ENCODE measurements around the gene TMEM119. TPM values are rescaled to one million over a fixed set of nuclear protein-coding genes. Genes with fewer than 3 reads are reported as not detected.

Gene TMEM119
- total RNA-seq, 1 donor from 2014 or later: 0.79 TPM

DNA sequence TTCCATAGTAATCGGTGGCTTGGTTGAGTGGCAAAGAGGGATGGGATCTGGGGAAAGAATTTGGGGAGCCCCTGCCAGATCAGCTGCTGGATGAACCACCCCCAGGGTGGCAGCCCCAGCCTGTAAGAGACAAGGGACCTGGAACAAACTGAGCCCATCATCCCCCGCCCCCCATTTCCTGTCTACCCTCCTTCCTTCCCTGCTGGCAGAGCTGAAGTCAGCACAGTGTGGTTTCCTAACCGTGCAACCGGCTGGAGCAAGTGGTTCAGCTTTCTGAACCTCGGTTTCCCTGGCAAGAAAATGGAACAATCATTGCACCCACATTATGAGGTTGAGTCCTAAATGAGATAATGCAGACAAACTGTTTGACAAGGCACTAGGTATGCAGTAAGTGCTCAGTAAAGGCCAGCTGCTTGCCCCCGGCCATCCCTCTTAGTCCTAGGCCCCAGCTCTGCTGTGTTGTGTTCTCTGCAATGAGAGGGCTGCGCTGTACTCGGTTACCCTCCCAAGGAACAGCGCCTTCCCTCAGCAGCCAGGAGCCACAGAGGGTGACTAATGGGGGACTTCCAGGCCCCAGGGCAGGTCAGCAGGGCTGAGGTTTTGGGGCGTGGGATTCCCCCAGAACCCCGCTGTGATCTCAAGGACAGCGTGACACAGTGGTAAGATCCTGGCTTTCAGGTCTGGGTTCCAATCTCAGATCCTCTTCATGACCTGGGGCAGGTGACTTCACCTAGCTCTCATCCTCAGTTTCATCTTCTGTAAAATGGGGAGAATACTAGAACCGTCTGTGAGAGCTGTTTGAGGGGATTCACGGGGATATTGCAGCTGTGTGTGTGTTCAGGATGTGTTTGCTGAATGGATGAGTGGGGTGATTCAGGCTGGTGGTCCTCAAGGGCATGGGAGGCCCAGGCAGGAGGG, 19.3 kb upstream of the TMEM119 start:
- FAIRE-seq (no peak), DNase-seq (ENCODE audit: low read depth) (no peak)
- H3K36me3 ChIP-seq (ENCODE audit: control insufficient read depth, insufficient read depth, low read length): no peaks in the 10 kb centered on the region
- H3K27me3 ChIP-seq (ENCODE audit: control insufficient read depth, insufficient read depth, low read length): no peaks in the 10 kb centered on the region
- TF ChIP-seq, protein P1, sequence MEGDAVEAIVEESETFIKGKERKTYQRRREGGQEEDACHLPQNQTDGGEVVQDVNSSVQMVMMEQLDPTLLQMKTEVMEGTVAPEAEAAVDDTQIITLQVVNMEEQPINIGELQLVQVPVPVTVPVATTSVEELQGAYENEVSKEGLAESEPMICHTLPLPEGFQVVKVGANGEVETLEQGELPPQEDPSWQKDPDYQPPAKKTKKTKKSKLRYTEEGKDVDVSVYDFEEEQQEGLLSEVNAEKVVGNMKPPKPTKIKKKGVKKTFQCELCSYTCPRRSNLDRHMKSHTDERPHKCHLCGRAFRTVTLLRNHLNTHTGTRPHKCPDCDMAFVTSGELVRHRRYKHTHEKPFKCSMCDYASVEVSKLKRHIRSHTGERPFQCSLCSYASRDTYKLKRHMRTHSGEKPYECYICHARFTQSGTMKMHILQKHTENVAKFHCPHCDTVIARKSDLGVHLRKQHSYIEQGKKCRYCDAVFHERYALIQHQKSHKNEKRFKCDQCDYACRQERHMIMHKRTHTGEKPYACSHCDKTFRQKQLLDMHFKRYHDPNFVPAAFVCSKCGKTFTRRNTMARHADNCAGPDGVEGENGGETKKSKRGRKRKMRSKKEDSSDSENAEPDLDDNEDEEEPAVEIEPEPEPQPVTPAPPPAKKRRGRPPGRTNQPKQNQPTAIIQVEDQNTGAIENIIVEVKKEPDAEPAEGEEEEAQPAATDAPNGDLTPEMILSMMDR (IDR thresholded peaks at IDR 0.05; ENCODE audit: insufficient read depth, low read length, severe bottlenecking): no peak
- no peak overlapping the region for H3K4me3 ChIP-seq (ENCODE audit: low read depth, low read length)

DNA sequence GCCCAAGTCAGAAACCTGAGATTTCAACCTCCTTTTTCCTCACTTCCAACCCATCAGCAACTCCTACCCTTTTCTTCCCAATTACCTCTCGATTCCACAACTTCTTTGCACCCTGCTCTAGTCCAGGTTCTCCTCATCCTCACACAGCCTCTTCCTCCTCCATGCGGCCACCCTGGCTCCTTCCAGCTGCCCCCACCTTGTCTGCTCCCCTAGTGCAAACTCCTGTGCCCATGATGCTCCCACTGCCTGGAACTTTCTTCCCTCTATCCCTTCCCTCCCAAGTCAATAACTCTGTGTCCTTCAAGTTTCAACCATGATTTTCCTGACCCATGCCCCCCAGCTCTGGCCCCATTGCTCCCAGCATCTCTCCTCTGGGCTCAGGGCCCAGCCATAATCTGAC, 18.5 kb upstream of the TMEM119 start:
- Histone ChIP-seq H3K36me3 (ENCODE audit: control insufficient read depth, insufficient read depth, low read length) (no peaks in the 10 kb centered on the region), H3K27me3 (ENCODE audit: control insufficient read depth, insufficient read depth, low read length) (no peaks in the 10 kb centered on the region), H3K4me3 (ENCODE audit: low read depth, low read length) (no peak overlapping the region)
- DNase-seq (ENCODE audit: low read depth) (no peak), FAIRE-seq (no peak)
- TF ChIP-seq, protein P1 (IDR thresholded peaks at IDR 0.05; ENCODE audit: insufficient read depth, low read length, severe bottlenecking): no peak

DNA sequence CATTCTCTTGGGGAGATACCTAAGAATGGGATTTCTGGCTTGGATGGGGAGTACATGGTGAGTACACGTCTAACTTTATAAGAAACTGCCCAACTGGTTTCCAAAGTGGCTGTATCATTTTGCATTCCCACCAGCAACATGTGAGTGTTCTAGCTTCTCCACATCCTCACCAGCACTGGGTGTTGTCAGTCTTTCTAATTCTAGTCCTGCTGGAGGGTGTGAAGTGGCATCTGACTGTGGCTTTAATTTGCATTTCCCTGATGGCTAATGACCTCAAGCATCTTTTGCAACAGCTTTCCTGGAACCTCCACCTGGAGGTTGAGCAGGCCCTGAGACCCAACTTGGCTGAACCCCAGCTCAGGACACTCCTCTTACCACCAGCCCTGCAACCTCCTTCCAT, 18.0 kb upstream of the TMEM119 start:
- no peak for DNase-seq (ENCODE audit: low read depth)
- Histone ChIP-seq H3K27me3 (ENCODE audit: control insufficient read depth, insufficient read depth, low read length) (no peaks in the 10 kb centered on the region), H3K4me3 (ENCODE audit: low read depth, low read length) (no peak overlapping the region), H3K36me3 (ENCODE audit: control insufficient read depth, insufficient read depth, low read length) (no peaks in the 10 kb centered on the region)
- TF ChIP-seq, protein P1 (IDR thresholded peaks at IDR 0.05; ENCODE audit: insufficient read depth, low read length, severe bottlenecking): no peak
- no peak for FAIRE-seq

DNA sequence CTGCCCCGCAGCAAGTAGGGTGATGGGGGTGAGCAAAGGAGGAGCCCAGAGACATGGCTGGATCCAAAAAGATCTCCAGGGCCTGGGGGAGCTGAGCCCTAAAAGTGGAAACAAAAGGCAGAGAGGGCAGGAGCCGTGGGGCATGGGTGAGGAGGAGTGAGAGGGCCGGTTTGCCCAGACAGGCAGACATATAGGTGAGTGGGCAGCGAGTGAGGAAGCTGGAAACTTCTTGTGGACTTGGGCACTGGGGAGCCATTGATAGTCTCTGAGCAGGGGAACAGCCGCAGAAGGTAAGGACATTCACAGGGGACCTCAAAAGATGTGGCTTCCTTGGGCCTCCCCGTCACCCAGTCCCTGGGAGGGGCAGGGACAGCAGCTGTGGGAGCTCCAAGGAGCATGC, 16.8 kb upstream of the TMEM119 start:
- H3K36me3 ChIP-seq (ENCODE audit: control insufficient read depth, insufficient read depth, low read length): no peaks in the 10 kb centered on the region
- no peak for DNase-seq (ENCODE audit: low read depth)
- H3K4me3 ChIP-seq (ENCODE audit: low read depth, low read length): no peak overlapping the region
- FAIRE-seq: no peak
- H3K27me3 ChIP-seq (ENCODE audit: control insufficient read depth, insufficient read depth, low read length): no peaks in the 10 kb centered on the region
- TF ChIP-seq, protein P1 (IDR thresholded peaks at IDR 0.05; ENCODE audit: insufficient read depth, low read length, severe bottlenecking): no peak

DNA sequence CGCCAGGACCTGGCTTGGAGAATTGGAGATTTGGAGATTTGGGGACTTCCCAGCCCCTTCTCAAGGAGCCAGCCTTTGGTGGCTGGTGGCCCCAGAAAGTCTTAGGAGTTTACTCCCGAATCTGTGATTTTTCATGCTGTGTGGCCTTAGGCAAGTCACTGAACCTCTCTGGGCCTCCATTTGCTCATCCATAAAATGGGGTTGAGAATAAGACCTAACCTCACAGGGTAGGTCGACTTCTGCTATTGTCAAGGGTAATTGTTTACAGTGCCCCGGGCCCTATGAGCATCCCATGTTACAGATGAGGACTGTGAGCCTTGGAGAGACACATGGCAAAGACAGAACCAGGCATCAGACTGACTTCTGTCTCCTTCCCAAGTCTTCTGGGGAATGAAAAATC, 16.2 kb upstream of the TMEM119 start:
- DNase-seq (ENCODE audit: low read depth) (no peak), FAIRE-seq (no peak)
- H3K4me3 ChIP-seq (ENCODE audit: low read depth, low read length): no peak overlapping the region
- H3K27me3 ChIP-seq (ENCODE audit: control insufficient read depth, insufficient read depth, low read length): no peaks in the 10 kb centered on the region
- TF ChIP-seq, protein P1 (IDR thresholded peaks at IDR 0.05; ENCODE audit: insufficient read depth, low read length, severe bottlenecking): no peak
- H3K36me3 ChIP-seq (ENCODE audit: control insufficient read depth, insufficient read depth, low read length): no peaks in the 10 kb centered on the region
